Glutamatergic neuron (in vitro differentiated cells): ENCODE results near the gene ALX4. TPM values are rescaled to one million over a fixed set of nuclear protein-coding genes. Genes with fewer than 3 reads are reported as not detected.

Experiments
- DNase-seq: peaks from one replicate; pipeline ENCODE4 v3.0.0; 2022
- H3K27ac Mint-ChIP-seq: one replicate; pipeline ENCODE4 v1.8.0; 2020; ENCODE audit warnings: mild to moderate bottlenecking, mixed read lengths, inconsistent platforms; ENCODE audit not compliant: unreplicated experiment
- H3K27me3 Mint-ChIP-seq: one replicate; pipeline ENCODE4 v1.8.0; 2020; ENCODE audit warnings: mild to moderate bottlenecking, moderate library complexity, mixed read lengths, inconsistent platforms; ENCODE audit not compliant: unreplicated experiment
- H3K36me3 Mint-ChIP-seq: one replicate; pipeline ENCODE4 v1.8.0; 2020; ENCODE audit warnings: mild to moderate bottlenecking, mixed read lengths, inconsistent platforms; ENCODE audit not compliant: unreplicated experiment
- H3K4me1 Mint-ChIP-seq: one replicate; pipeline ENCODE4 v1.8.0; 2020; ENCODE audit warnings: mild to moderate bottlenecking, low read depth, mixed read lengths, inconsistent platforms; ENCODE audit not compliant: unreplicated experiment
- H3K4me3 Mint-ChIP-seq: one replicate; pipeline ENCODE4 v1.8.0; 2020; ENCODE audit warnings: mild to moderate bottlenecking, mixed read lengths, inconsistent platforms; ENCODE audit not compliant: unreplicated experiment
- H3K9me3 Mint-ChIP-seq: one replicate; pipeline ENCODE4 v1.8.0; 2020; ENCODE audit warnings: mild to moderate bottlenecking, moderate library complexity, mixed read lengths, inconsistent platforms; ENCODE audit not compliant: unreplicated experiment
- CTCF ChIP-seq: fragments of 200-600 bp; sonication (generic); IDR thresholded peaks from one replicate; pipeline ENCODE4 v1.5.0; 2021; ENCODE audit not compliant: partially characterized antibody, unreplicated experiment
- total RNA-seq: library from RNA; stranded (reverse); fragmentation: NEBNext Ultra II Directional; extraction: Animal tissue kit (Norgen Biotek cat#: 25700); gene quantifications from one replicate; pipeline ENCODE4 v1.2.1, GENCODE V29; 2021; ENCODE audit not compliant: unreplicated experiment

Gene ALX4
- total RNA-seq, 1 donor from 2014 or later, result not detected

- peaks cover 3% of the 10 kb centered on the region for H3K9me3 Mint-ChIP-seq
- H3K27ac Mint-ChIP-seq, result no peak overlapping the region
- peaks cover 2% of the 10 kb centered on the region for H3K27me3 Mint-ChIP-seq
- peaks cover 31% of the 10 kb centered on the region for H3K36me3 Mint-ChIP-seq
- no peak overlapping the region for H3K4me3 Mint-ChIP-seq
- no peak for TF ChIP-seq CTCF
- no peak for DNase-seq
- peaks cover 20% of the 10 kb centered on the region for H3K4me1 Mint-ChIP-seq
Observed at GRCh38 chr11:44212128-44212527, 97.8 kb downstream of the ALX4 start.

Other genes starting within 250 kb of the ALX4 start
- gene ACCS, start 243.9 kb downstream of the ALX4 start, total RNA-seq, result 45.1 TPM
- 46.3 TPM for gene EXT2, start 214.5 kb downstream of the ALX4 start, total RNA-seq